ENCODE measurements around the gene MUC12. TPM values are rescaled to one million over a fixed set of nuclear protein-coding genes. Genes with fewer than 3 reads are reported as not detected.

MUC12 gene
- total RNA-seq, 1 experiment from 2014 or later = 0.64 TPM

DNA sequence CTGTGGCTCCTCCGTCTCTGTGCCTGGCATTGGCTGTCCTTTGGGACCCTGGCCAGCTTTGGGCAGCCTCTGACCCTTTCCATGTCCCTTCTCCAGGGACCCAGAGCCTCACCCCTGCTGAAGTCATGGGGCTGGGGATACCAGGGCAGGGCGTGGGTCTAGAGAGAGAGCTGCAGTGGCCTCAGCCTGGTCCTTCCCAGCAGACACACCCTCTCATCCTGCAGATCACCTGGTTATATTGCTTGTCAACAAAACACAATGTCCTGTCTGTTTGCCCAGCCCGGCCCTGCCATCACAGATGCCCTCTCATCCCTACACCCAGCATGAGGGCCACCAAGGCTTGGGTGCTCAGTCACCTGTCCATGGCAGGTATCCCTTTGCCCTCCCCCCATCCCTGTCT, 52.3 kb downstream of the MUC12 start:
- no peaks in the 10 kb centered on the region; the same call in 1 of the 2 replicates for H3K27me3 ChIP-seq (ENCODE audit: insufficient read depth, low read length)
- no peak overlapping the region for H3K4me2 ChIP-seq (ENCODE audit: low read length)
- ChIA-PET POLR2A (no interaction called here), RAD21 (ENCODE audit: low non-redundant PET in 1 of 2, low total read pairs in 2 of 2, uncharacterized antibody in 2 of 2, unreplicated experiment in 2 of 2) (no interaction called here), CTCF (no interaction called here)
- no peaks in the 10 kb centered on the region for H3K79me2 ChIP-seq (ENCODE audit: insufficient read depth, low read length)
- no peaks in the 10 kb centered on the region for H3K9me3 ChIP-seq (ENCODE audit: control insufficient read depth in 1 of 2, insufficient read depth in 1 of 2, low read depth in 1 of 2, low read length in 2 of 2)
- no TSS peak for BruUV-seq (replicated peaks)
- DNase-seq (ENCODE audit: low read depth, low spot score) = no peak
- no peak overlapping the region for H3K27ac ChIP-seq (ENCODE audit: low read depth, low read length)
- peaks cover 0 to 6% of the 10 kb centered on the region in 2 experiments; a peak in 2 of 4 replicates for H3K4me1 ChIP-seq (ENCODE audit: control insufficient read depth in 1 of 2, insufficient read depth in 2 of 2, low read length in 2 of 2)
- no peak overlapping the region for H2AFZ ChIP-seq (ENCODE audit: low read depth, low read length, poor library complexity, severe bottlenecking)
- no peak for ATAC-seq
- no peak overlapping the region for H3K4me3 ChIP-seq (replicated peaks in 1 of 2; ENCODE audit: low read depth in 1 of 2, low read length in 2 of 2)
- H3K36me3 ChIP-seq (ENCODE audit: control insufficient read depth in 1 of 2, insufficient read depth in 2 of 2, low read length in 2 of 2) = no peaks in the 10 kb centered on the region
- H4K20me1 ChIP-seq (ENCODE audit: insufficient read depth) = no peaks in the 10 kb centered on the region
- TF ChIP-seq ZBTB33 (IDR thresholded peaks at IDR 0.05; ENCODE audit: extremely low read depth, insufficient replicate concordance, low read length) = no peak
- no peak for TF ChIP-seq EGR1 (IDR thresholded peaks at IDR 0.05; ENCODE audit: low read depth)
- no peak for TF ChIP-seq REST (IDR thresholded peaks at IDR 0.05; ENCODE audit: low read depth)
- TF ChIP-seq SP1 (IDR thresholded peaks at IDR 0.05; ENCODE audit: low read depth) = no peak
- H3K9ac ChIP-seq (ENCODE audit: low read length) = no peak overlapping the region
- intact Hi-C loops (cut with micrococcal nuclease) = no loop called here
- no peaks in the 10 kb centered on the region for H3K9me2 ChIP-seq (ENCODE audit: insufficient read depth)

All from HCT116 (cell line).